ENCODE measurements around the gene MEF2B. TPM values are rescaled to one million over a fixed set of nuclear protein-coding genes. Genes with fewer than 3 reads are reported as not detected.

The MEF2B gene
- total and polyA plus RNA-seq, 10 of the 15 experiments (the other 5 are each of a cell fraction or from before 2014, with no cell fraction given) = 0.09 to 33.0 (median 8.9) TPM

DNA sequence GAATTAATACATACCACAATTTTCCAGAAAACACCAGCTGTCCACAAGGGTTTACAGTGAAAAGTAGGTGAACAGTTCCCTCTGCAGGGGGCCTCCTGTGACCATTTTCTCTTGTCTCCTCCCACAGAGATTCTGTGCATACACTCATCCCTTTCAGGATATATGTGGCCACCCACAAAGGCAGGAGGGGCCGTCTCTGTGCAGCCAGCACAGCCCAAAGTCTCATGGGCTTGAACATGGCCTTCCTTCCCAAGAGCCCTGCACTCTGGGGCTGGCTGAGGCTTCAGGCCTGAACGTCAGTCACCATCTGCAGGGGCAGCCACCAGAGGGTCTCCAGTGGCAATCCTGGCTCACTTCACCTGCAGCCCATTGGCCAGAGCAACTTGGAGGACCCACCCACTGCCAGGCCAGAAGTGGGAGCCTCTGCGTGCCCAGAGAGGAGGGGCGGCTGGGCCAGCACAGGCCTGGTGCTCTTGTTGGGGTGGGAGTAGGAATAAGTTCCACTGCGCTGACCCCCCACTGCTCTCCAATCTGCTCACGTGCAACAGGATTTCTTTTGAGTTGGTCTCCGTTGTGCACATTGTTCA, 56.9 kb downstream of the MEF2B start:
- intact Hi-C loops (cut with micrococcal nuclease; ENCODE audit: unreplicated experiment) = loop anchor here (5.0 kb wide), 1 partner anchor 61 kb away; no protein-coding TSS in a partner anchor
- WGBS (ENCODE audit: insufficient coverage, insufficient replicate concordance, low lambda C conversion rate, missing lambda C conversion rate) = 84% methylated on average over 7 of the region's 7 CpGs
- FAIRE-seq = no peak

More for the DNA sequence above, 56.9 kb downstream of the MEF2B start:
- H3K9ac ChIP-seq (ENCODE audit: control insufficient read depth, insufficient read depth, low read length) = no peak overlapping the region
- H3K4me1 ChIP-seq (ENCODE audit: control insufficient read depth, insufficient read depth, low read length) = no peaks in the 10 kb centered on the region
- H3K79me2 ChIP-seq (ENCODE audit: control insufficient read depth, insufficient read depth, low read length) = no peaks in the 10 kb centered on the region
- peak; percentile 37 for TF ChIP-seq RAD21 (IDR thresholded peaks at IDR 0.05; ENCODE audit: insufficient read depth, low read depth, low read length)
- TF ChIP-seq, protein P1, sequence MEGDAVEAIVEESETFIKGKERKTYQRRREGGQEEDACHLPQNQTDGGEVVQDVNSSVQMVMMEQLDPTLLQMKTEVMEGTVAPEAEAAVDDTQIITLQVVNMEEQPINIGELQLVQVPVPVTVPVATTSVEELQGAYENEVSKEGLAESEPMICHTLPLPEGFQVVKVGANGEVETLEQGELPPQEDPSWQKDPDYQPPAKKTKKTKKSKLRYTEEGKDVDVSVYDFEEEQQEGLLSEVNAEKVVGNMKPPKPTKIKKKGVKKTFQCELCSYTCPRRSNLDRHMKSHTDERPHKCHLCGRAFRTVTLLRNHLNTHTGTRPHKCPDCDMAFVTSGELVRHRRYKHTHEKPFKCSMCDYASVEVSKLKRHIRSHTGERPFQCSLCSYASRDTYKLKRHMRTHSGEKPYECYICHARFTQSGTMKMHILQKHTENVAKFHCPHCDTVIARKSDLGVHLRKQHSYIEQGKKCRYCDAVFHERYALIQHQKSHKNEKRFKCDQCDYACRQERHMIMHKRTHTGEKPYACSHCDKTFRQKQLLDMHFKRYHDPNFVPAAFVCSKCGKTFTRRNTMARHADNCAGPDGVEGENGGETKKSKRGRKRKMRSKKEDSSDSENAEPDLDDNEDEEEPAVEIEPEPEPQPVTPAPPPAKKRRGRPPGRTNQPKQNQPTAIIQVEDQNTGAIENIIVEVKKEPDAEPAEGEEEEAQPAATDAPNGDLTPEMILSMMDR (IDR thresholded peaks at IDR 0.05 in 2 of 3, conservative IDR thresholded peaks at IDR 0.05 in 1 of 3; ENCODE audit: control insufficient read depth in 2 of 3, extremely low read depth in 1 of 3, insufficient read depth in 1 of 3, low read depth in 3 of 3, low read length in 3 of 3) = peak in 1 of 3 experiments; percentile 12; a peak in 1 of 6 replicates
- TF ChIP-seq JUND (IDR thresholded peaks at IDR 0.05; ENCODE audit: low read depth, low read length) = no peak
- no peaks in the 10 kb centered on the region for H4K20me1 ChIP-seq (ENCODE audit: control insufficient read depth, insufficient read depth)
- POLR2A ChIA-PET = interaction anchor here (0.5 kb wide), 1 partner anchor 22 kb away, joined by 3 read pairs; no protein-coding TSS in a partner anchor
- RAD21 ChIA-PET (ENCODE audit: unreplicated experiment) = interaction anchor here (0.7 kb wide), 1 partner anchor 376 kb away, joined by 4 read pairs; no protein-coding TSS in a partner anchor
- H3K4me2 ChIP-seq (ENCODE audit: control insufficient read depth, insufficient read depth) = no peak overlapping the region
- no peaks in the 10 kb centered on the region for H3K27me3 ChIP-seq (replicated peaks in 1 of 2; ENCODE audit: control insufficient read depth in 2 of 2, insufficient read depth in 2 of 2, low read length in 1 of 2)
- no peak overlapping the region for H3K27ac ChIP-seq (ENCODE audit: control insufficient read depth, insufficient read depth)
- CTCF ChIA-PET = interaction anchor here (0.6 to 1.3 kb wide), 2 partner anchors 60 to 247 kb away, joined by 3 read pairs; no protein-coding TSS in a partner anchor
- no peaks in the 10 kb centered on the region for H3K9me3 ChIP-seq (replicated peaks; ENCODE audit: control insufficient read depth, insufficient read depth, low read length)
- no peak overlapping the region for H2AFZ ChIP-seq (ENCODE audit: control insufficient read depth, low read depth, low read length)
- BruUV-seq (replicated peaks) = no TSS peak
- in situ Hi-C loops (cut with MboI) = no loop called here
- no peaks in the 10 kb centered on the region for H3K36me3 ChIP-seq (ENCODE audit: control insufficient read depth in 2 of 2, insufficient read depth in 2 of 2, low read length in 1 of 2)
- SMC1A ChIA-PET (ENCODE audit: uncharacterized antibody, unreplicated experiment) = interaction anchor here (1.7 kb wide), 1 partner anchor 60 kb away, joined by 4 read pairs; no protein-coding TSS in a partner anchor
- no peak for DNase-seq (ENCODE audit: low read depth, low spot score)
- H3K4me3 ChIP-seq = no peak overlapping the region
- peak; percentile 45 for ATAC-seq
